Measurements from ENCODE around the gene CA4. TPM values are rescaled to one million over a fixed set of nuclear protein-coding genes. Genes with fewer than 3 reads are reported as not detected.
"Not testable (repeated sequence)": the region's sequence is repeated elsewhere in the genome, so short reads cannot be mapped to it uniquely, and the experiment has no call there.

Gene CA4
- total RNA-seq, 1 donor from 2014 or later: 17.0 TPM

- ATAC-seq: no peak
- intact Hi-C loops (cut with micrococcal nuclease): no loop called here
- no peak for DNase-seq
Measured at GRCh38 chr17:60165971-60166370, 16.2 kb downstream of the CA4 start.

GRCh38 chr17:60167065-60167741 is 17.4 kb downstream of the CA4 start:
- DNase-seq (no peak), ATAC-seq (peak; percentile 10)

DNA sequence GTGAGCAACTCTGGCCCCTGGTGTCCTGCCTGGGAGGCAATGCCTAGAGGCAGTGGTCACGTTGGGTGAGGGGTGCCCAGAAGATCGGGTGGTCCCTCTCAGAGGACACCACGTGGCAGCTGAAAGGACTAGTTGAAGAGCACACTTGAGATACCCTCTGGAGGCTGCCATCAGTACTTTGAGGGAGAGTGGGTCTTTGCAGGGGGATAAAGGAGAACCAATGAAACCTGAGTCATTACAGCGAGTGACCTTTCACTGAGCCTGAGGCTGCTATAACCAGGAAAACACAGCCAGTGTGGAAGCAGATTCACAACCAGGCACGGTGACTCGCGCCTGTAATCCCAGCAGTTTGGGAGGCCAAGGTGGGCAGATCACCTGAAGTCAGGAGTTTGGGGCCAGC is 18.9 kb downstream of the CA4 start:
- DNase-seq (no peak), ATAC-seq (no peak)
- intact Hi-C loops (cut with micrococcal nuclease): no loop called here

More at GRCh38 chr17:60167065-60167741, 17.4 kb downstream of the CA4 start:
- intact Hi-C loops (cut with micrococcal nuclease): no loop called here

DNA sequence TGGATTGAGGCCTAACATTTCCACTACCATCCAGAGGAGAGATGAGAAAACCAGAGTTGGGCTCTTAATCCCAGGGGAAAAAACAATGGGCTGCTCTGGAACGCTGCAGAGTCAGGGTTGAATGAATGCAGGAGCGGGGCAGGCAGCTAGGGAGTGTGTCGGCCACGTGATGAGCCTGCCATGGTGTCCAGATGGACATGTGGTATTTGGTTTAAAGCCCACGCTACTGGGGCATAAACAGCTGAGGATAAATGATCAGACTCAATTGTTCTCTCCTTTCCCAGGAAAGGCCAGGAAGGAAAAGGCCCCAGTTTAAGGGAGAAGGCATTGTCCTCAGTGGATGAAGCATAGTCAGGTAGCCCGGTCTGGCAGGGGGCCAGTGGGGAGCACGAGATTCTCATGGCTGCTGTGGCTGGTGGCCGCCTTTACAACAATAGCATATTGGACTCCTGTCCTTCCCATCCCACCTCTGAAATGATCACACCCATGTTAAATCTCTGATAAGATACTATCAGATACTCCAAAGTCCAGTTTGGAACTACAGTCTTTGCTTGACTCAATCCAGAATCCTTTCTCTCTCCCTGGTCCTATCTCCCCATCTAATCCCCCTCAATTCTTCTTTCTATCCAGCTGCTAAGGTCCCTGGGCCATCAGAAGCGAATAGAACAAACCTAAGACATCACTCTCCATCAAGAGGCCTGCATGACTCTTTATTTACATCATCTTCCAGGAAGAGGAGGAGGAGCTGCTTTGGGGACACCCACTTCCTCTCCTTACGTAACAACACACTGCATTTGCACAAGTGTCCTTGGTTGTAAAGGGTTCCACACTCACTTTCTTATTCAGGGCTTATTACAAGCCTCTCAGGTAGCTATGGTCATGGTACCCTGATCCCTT is 20.4 kb downstream of the CA4 start:
- peak; percentile 70 for ATAC-seq
- intact Hi-C loops (cut with micrococcal nuclease): no loop called here
- peak; percentile 71 for DNase-seq

- no peak for DNase-seq
- intact Hi-C loops (cut with micrococcal nuclease): no loop called here
- ATAC-seq: no peak
Measured at GRCh38 chr17:60170835-60171752, 21.3 kb downstream of the CA4 start.

GRCh38 chr17:60171753-60172079 is 21.9 kb downstream of the CA4 start:
- intact Hi-C loops (cut with micrococcal nuclease): no loop called here
- no peak for ATAC-seq

GRCh38 chr17:60173304-60173819 is 23.6 kb downstream of the CA4 start:
- DNase-seq: no peak
- ATAC-seq: no peak
- intact Hi-C loops (cut with micrococcal nuclease): no loop called here

More at GRCh38 chr17:60171753-60172079, 21.9 kb downstream of the CA4 start:
- DNase-seq: no peak

DNA sequence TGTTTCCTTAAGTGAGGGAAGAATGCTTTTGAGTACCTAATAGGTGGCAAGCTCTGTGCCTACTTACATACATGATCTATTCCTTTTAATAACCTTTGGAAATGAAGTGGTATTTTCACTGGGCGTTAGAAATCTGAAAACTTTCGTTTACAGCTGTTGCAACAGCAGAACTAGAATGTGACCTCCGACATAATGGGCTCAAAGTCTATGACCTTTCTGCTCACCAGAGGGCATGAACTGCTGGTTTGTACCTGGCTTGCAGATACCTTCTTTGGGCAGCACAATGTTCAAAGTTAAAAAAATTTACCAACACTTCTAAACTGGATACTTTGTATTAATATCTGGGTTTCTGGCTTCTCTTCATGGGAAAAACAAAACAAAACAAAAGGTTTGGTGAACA is 24.3 kb downstream of the CA4 start:
- intact Hi-C loops (cut with micrococcal nuclease): no loop called here
- ATAC-seq: no peak

DNA sequence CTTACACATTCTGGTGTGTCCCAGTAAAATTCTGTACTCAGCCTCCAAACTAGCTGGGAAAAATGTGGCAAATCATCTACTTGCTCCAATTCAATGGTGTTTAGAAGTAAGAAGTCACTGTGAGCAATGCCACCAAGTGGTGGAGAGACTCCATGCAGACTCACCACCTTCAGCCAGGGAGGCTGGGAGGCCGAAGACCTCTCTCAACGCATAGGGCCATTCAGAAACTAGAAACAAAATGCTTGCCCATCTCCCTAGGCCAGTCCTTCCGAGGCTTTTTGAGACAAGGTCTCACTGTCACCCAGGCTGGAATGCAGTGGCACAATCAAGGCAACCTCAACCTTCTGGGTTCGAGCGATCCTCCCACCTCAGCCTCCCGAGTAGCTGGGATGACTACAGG is 25.0 kb downstream of the CA4 start:
- ATAC-seq; intact Hi-C loops (cut with micrococcal nuclease); DNase-seq: not testable (repeated sequence)

More for the DNA sequence above, 24.3 kb downstream of the CA4 start:
- no peak for DNase-seq

GRCh38 chr17:60176763-60177162 is 27.0 kb downstream of the CA4 start:
- intact Hi-C loops (cut with micrococcal nuclease); DNase-seq; ATAC-seq: not testable (repeated sequence)

GRCh38 chr17:60178180-60178579 is 28.4 kb downstream of the CA4 start:
- intact Hi-C loops (cut with micrococcal nuclease); ATAC-seq; DNase-seq: not testable (repeated sequence)

- ATAC-seq; DNase-seq; intact Hi-C loops (cut with micrococcal nuclease): not testable (repeated sequence)
Measured at GRCh38 chr17:60180380-60180779, 30.6 kb downstream of the CA4 start.

- intact Hi-C loops (cut with micrococcal nuclease); ATAC-seq; DNase-seq: not testable (repeated sequence)
Measured at GRCh38 chr17:60186372-60186771, 36.6 kb downstream of the CA4 start.

- DNase-seq; intact Hi-C loops (cut with micrococcal nuclease); ATAC-seq: not testable (repeated sequence)
Measured at GRCh38 chr17:60186846-60187745, 37.3 kb downstream of the CA4 start.

DNA sequence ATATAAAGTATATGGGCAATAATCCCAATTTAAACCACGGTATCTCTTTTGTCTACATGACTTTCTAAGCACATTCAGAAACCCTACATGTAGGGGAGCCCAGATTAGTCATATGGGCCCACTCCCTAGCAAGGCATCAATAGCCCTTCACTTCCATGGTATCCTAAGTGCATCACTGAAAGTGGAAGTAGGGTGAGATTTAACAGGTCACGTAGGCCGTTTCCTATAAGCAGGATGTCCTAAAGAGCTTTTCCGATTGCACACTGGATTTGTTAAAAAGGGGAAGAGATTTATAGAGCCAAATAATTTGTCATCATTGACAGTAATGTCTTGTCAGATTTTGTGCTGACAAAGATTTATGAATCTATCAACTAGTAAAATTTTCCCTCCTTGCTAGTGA is 39.0 kb downstream of the CA4 start:
- DNase-seq (no peak), ATAC-seq (no peak)
- intact Hi-C loops (cut with micrococcal nuclease): no loop called here

DNA sequence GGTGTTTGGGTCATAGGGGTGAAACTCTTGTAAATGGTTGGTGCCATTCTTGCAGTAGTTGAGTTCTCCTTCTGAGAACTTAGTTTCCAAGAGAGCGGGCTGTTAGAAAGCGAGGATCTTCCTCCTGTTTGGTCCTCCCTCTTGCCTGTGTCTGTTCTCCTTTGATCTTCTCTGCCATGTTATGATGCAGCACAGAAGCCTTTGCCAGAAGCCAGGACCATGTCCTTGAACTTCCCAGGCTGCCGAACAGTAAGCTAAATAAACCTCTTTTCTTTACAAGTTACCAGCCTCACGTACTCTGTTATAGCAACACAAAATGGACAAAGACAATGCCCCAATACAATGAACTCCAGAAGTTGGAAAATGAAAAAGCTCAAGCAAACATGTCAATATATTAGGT is 40.3 kb downstream of the CA4 start:
- intact Hi-C loops (cut with micrococcal nuclease); ATAC-seq; DNase-seq: not testable (repeated sequence)

DNA sequence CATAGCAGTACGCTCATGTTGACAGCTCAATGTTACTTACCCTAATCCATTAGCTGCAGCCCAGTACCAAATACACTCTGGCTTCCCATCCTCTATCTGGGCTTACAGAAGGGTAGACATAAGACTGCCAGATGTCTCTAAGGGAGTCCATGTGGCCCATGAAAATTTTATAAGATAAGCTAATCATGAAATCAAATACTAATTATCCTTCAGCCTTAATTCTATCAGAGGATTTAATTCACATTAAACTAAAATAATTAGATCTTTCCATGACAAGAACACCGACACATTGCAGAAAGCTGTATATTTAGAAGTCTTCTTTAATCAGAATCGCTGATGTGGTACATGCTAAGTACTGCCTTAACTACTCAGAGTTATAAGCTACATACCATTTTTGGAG is 43.3 kb downstream of the CA4 start:
- ATAC-seq; DNase-seq; intact Hi-C loops (cut with micrococcal nuclease): not testable (repeated sequence)

GRCh38 chr17:60193482-60193881 is 43.7 kb downstream of the CA4 start:
- no peak for ATAC-seq
- intact Hi-C loops (cut with micrococcal nuclease): no loop called here
- no peak for DNase-seq
